Neural cell (in vitro differentiated cells): ENCODE measurements around the gene LMBRD1.

Experiments
- EZH2 ChIP-seq: fragments of 200-600, 300-800 bp; shearing (Covaris generic), sonication (generic); IDR thresholded peaks from 2 replicates; pipeline ENCODE4 v1.6.1; 2014; ENCODE audit warnings: antibody characterized with exemption, low read length, borderline replicate concordance, mild to moderate bottlenecking; ENCODE audit not compliant: insufficient read depth, poor library complexity, severe bottlenecking
- REST ChIP-seq: IDR thresholded peaks from 2 replicates; pipeline ENCODE4 v1.6.1; 2012; ENCODE audit warnings: borderline replicate concordance
- TAF1 ChIP-seq: IDR thresholded peaks from 2 replicates; pipeline ENCODE4 v1.6.1; 2012; ENCODE audit warnings: low read depth
- TF ChIP-seq, protein P1 (sequence below): fragments of 450-650 bp; IDR thresholded peaks from 2 replicates; pipeline ENCODE4 v1.5.1; 2014; ENCODE audit warnings: antibody characterized with exemption, mild to moderate bottlenecking, moderate library complexity; ENCODE audit not compliant: poor library complexity, severe bottlenecking

DNA sequence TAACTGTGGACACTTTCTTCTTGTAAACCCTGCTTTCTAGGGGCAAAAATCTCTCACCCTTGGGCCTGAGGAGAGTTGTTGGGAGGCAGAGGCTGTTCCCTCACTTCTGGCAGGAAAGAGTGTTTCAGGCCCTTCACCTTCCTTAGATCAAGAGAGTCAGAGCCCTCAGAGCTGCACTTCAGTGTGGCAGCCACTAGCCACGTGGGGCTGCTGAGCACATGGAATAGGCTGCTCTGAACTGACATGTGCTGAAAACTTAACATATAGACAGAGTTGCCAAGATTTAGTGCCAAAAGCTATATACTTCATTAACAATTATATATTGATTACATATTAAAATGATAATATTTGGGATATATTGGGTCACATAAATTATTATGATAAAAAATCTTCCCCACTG is 4.4 kb upstream of the LMBRD1 start:
- TF ChIP-seq, protein P1, sequence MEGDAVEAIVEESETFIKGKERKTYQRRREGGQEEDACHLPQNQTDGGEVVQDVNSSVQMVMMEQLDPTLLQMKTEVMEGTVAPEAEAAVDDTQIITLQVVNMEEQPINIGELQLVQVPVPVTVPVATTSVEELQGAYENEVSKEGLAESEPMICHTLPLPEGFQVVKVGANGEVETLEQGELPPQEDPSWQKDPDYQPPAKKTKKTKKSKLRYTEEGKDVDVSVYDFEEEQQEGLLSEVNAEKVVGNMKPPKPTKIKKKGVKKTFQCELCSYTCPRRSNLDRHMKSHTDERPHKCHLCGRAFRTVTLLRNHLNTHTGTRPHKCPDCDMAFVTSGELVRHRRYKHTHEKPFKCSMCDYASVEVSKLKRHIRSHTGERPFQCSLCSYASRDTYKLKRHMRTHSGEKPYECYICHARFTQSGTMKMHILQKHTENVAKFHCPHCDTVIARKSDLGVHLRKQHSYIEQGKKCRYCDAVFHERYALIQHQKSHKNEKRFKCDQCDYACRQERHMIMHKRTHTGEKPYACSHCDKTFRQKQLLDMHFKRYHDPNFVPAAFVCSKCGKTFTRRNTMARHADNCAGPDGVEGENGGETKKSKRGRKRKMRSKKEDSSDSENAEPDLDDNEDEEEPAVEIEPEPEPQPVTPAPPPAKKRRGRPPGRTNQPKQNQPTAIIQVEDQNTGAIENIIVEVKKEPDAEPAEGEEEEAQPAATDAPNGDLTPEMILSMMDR = no peak
- TF ChIP-seq TAF1 = no peak
- TF ChIP-seq REST = no peak
- no peak for TF ChIP-seq EZH2
